Naive thymus-derived CD4-positive, alpha-beta T cell (primary cell): ENCODE measurements around the gene BAZ1B. TPM values are rescaled to one million over a fixed set of nuclear protein-coding genes. Genes with fewer than 3 reads are reported as not detected.
A peak's percentile ranks its signal among the peaks of the same experiment; 100 is the strongest.
"Not testable (repeated sequence)": the region's sequence is repeated elsewhere in the genome, so short reads cannot be mapped to it uniquely, and the experiment has no call there.

Experiments
- ATAC-seq: fragments of 150-1000 bp; cut with Tn5 transposase; 2 replicates; pipeline ENCODE4 v1.10.0; 2021; ENCODE audit warnings: mild to moderate bottlenecking, moderate library complexity
- CTCF ChIA-PET: fragments of 350-600 bp; sonication (Branson Sonifier 250); formaldehyde crosslinking; loops from one replicate; lab custom pipeline; 2021; ENCODE audit warnings: antibody characterized with exemption; lab: Charles Lee
- POLR2A ChIA-PET: fragments of 350-600 bp; sonication (Branson Sonifier 250); formaldehyde crosslinking; loops from one replicate; lab custom pipeline; 2021; ENCODE audit warnings: antibody characterized with exemption, inconsistent platforms; lab: Charles Lee
- DNase-seq, 9 donors: peaks; one replicate each; pipeline versions ENCODE4 v3.0.0 to v3.0.0-alpha.2; 2020 to 2022; ENCODE audit warnings: mixed read lengths in 1 of 9
- H3K27ac ChIP-seq: one replicate; pipeline ENCODE4 v1.7.0; 2013; ENCODE audit warnings: mild to moderate bottlenecking, low read depth, low read length, moderate library complexity
- H3K27me3 ChIP-seq, 2 donors: one replicate each; pipeline ENCODE4 v1.7.0; 2013; ENCODE audit warnings: low read length in 2 of 2, mild to moderate bottlenecking in 2 of 2, moderate library complexity in 2 of 2; ENCODE audit not compliant: control insufficient read depth in 2 of 2, insufficient read depth in 2 of 2
- H3K36me3 ChIP-seq, 3 experiments: 1 replicate in 2 of 3; 2 replicates in 1 of 3; pipeline ENCODE4 v1.7.0; 2013; ENCODE audit warnings: low read length in 3 of 3, mild to moderate bottlenecking in 3 of 3, moderate library complexity in 1 of 3; ENCODE audit not compliant: insufficient read depth in 3 of 3, control insufficient read depth in 2 of 3
- H3K4me1 ChIP-seq, 2 donors: one replicate each; pipeline ENCODE4 v1.7.0; 2013; ENCODE audit warnings: low read length in 2 of 2, mild to moderate bottlenecking in 2 of 2, moderate library complexity in 1 of 2; ENCODE audit not compliant: control insufficient read depth in 2 of 2, insufficient read depth in 2 of 2
- H3K4me3 ChIP-seq: 2 replicates; pipeline ENCODE4 v1.7.0; 2013; ENCODE audit warnings: mild to moderate bottlenecking, low read length
- H3K9me3 ChIP-seq, 3 experiments: 1 replicate in 2 of 3; 2 replicates in 1 of 3; pipeline ENCODE4 v1.7.0; 2013; ENCODE audit warnings: low read length in 3 of 3; ENCODE audit not compliant: control insufficient read depth in 2 of 3
- H3K27ac Mint-ChIP-seq, 9 donors: one replicate each; pipeline ENCODE4 v1.8.0; 2020 to 2022; ENCODE audit warnings: mixed read lengths in 9 of 9, mild to moderate bottlenecking in 8 of 9, moderate library complexity in 5 of 9, inconsistent platforms in 2 of 9
- H3K27me3 Mint-ChIP-seq, 5 donors: one replicate each; pipeline ENCODE4 v1.8.0; 2021 to 2022; ENCODE audit warnings: mixed read lengths in 5 of 5, mild to moderate bottlenecking in 1 of 5
- H3K36me3 Mint-ChIP-seq, 5 donors: one replicate each; pipeline ENCODE4 v1.8.0; 2020 to 2022; ENCODE audit warnings: mixed read lengths in 5 of 5, mild to moderate bottlenecking in 3 of 5, inconsistent platforms in 1 of 5
- H3K4me1 Mint-ChIP-seq, 7 donors: one replicate each; pipeline ENCODE4 v1.8.0; 2020 to 2022; ENCODE audit warnings: mixed read lengths in 7 of 7, mild to moderate bottlenecking in 3 of 7, inconsistent platforms in 1 of 7
- H3K4me3 Mint-ChIP-seq, 10 donors: one replicate each; pipeline ENCODE4 v1.8.0; 2020 to 2022; ENCODE audit warnings: mild to moderate bottlenecking in 10 of 10, mixed read lengths in 10 of 10, moderate library complexity in 6 of 10, inconsistent platforms in 2 of 10
- H3K9me3 Mint-ChIP-seq, 11 donors: one replicate each; pipeline ENCODE4 v1.8.0; 2020 to 2022; ENCODE audit warnings: mixed read lengths in 11 of 11, mild to moderate bottlenecking in 4 of 11, inconsistent platforms in 1 of 11, moderate library complexity in 1 of 11
- intact Hi-C, 2 donors: fragments of 100-400 bp; cut with micrococcal nuclease; formaldehyde crosslinking; loops; one replicate each; pipeline ENCODE4 v1.15.1; 2023
- polyA plus RNA-seq, 2 donors: library from polyadenylated mRNA; unstranded; fragments of 300-500 nt; fragmentation: Illumina TruSeq; gene quantifications; one replicate each; pipeline ENCODE4 v1.2.3, GENCODE V29; 2021
- total RNA-seq, 6 experiments: library from RNA in 5 of 6; stranded (reverse) in 5 of 6; gene quantifications; 1 replicate in 5 of 6; 2 replicates in 1 of 6; pipeline ENCODE4 v1.2.3 and lab custom pipeline; 2021 to 2026

Gene BAZ1B
- total and polyA plus RNA-seq, 7 experiments from 2014 or later: 14.7 to 90.3 (median 47.1) TPM

DNA sequence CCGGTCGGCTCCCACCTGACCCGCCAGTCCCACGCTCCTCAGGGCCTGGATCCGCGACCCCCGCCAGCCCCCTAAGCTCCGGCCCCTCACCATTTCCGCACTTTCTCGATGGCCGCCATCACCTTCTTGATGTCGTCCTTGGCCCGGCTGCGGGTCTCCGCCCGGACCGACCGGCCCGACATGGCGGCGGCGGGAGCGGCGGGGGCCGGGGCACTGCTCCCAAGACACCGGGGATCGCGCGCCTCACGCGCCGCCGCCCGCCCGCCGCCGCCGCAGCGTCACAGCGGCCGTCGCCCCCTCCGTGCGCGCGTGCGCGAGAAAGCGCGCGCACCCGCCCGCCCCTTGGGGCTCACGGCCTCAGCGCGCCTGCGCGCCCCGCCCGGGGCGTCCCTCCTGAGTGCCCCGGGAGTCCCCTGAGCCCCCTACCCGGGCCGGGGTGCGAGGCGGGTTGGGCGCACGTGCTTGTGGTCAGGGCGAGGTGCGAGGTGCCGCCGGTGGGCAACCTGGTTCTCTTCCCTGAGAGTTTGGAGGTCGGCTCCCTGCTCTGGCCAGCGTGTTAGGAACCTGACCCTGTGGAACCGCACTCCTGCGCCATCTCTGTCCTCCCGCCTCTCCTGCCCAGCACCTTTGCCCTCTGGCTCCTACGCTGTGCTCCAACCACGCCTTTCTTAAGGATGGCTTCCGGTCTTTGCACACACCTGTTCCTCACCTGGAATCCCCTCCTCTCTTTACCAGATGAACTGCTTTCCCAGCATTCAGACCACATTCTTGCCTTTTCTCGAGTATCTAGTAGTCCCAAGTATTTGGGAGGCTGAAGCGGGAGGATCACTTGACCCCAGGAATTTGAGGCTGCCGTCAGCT is 35.5 kb upstream of the BAZ1B start, which contains the start of gene BCL7B:
Gene BCL7B, minus strand, starts transcription at position 294 of the 861 bp plus-strand sequence. Its CDS starts 112 bp downstream, at position 182.
- DNase-seq: peak; percentile 74 to 88 (median 84)
- intact Hi-C loops: loop anchor here (1.0 to 10.0 kb wide), 8 partner anchors 21 to 1967 kb away; partner anchors contain the start of genes ABHD11 (in 2 of the 2), BAZ1B (in 2 of the 2), POM121 (in 1 of the 2) and RFC2 (in 1 of the 2)
- ATAC-seq: peak; percentile 77
- Histone ChIP-seq H3K4me1 (peaks cover 17 to 23% of the 10 kb centered on the region in 2 donors), H3K9me3 (no peaks in the 10 kb centered on the region), H3K4me3 (peak within 1 kb of the TSS; percentile 81), H3K36me3 (peaks cover 0 to 4% (median 4%) of the 10 kb centered on the region in 3 experiments), H3K27me3 (no peaks in the 10 kb centered on the region), H3K27ac (peak within 1 kb of the TSS; percentile 100)
- Mint-ChIP-seq H3K36me3 (peaks cover 0 to 7% (median 3%) of the 10 kb centered on the region in 5 donors), H3K4me3 (peak within 1 kb of the TSS; percentile 88 to 99 (median 94)), H3K27me3 (peaks cover 0 to 2% (median 0%) of the 10 kb centered on the region in 5 donors), H3K9me3 (peaks cover 0 to 4% (median 0%) of the 10 kb centered on the region in 11 donors), H3K27ac (peak within 1 kb of the TSS; percentile 93 to 99 (median 98)), H3K4me1 (peaks cover 18 to 38% (median 30%) of the 10 kb centered on the region in 7 donors)
- POLR2A ChIA-PET: interaction anchor here (0.6 to 4.4 kb wide), 10 partner anchors 8 to 71 kb away, joined by 3 to 46 read pairs (median 6); partner anchors contain the start of genes BAZ1B and TBL2
- CTCF ChIA-PET: no interaction called here

DNA sequence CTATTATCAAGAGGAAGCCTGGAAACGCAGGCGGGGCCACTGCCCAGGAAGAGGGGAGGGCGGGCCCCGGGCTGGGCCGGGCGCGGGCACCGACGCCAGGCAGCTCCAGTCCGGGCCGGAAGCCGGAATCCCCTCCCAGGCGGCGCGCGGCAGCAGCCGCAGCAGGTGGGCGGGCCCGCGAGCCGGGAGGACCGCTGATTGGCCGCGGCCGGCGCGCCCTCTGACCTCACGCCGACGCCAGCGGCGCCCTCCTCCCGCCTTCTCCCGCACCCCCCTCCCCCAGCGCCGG is 35.0 kb upstream of the BAZ1B start:
- Mint-ChIP-seq H3K9me3 (peaks cover 0 to 4% (median 0%) of the 10 kb centered on the region in 11 donors), H3K27ac (peak overlapping the region; percentile 92 to 98 (median 95)), H3K4me1 (peaks cover 24 to 41% (median 33%) of the 10 kb centered on the region in 7 donors), H3K36me3 (peaks cover 0 to 10% (median 4%) of the 10 kb centered on the region in 5 donors), H3K27me3 (no peaks in the 10 kb centered on the region), H3K4me3 (peak overlapping the region; percentile 88 to 97 (median 93))
- no peaks in the 10 kb centered on the region for H3K9me3 ChIP-seq
- ChIA-PET CTCF (no interaction called here), POLR2A (interaction anchor here (0.6 to 4.4 kb wide), 9 partner anchors 9 to 75 kb away, joined by 3 to 46 read pairs (median 4); partner anchors contain the start of genes BAZ1B and TBL2)
- H3K27ac ChIP-seq: peak overlapping the region; percentile 100
- H3K27me3 ChIP-seq: no peaks in the 10 kb centered on the region
- peak overlapping the region; percentile 81 for H3K4me3 ChIP-seq
- intact Hi-C loops: loop anchor here (1.0 to 10.0 kb wide), 8 partner anchors 21 to 1968 kb away; partner anchors contain the start of genes ABHD11 (in 2 of the 2), BAZ1B (in 2 of the 2), POM121 (in 1 of the 2) and RFC2 (in 1 of the 2)
- peaks cover 17 to 23% of the 10 kb centered on the region in 2 donors for H3K4me1 ChIP-seq
- peaks cover 0 to 10% (median 4%) of the 10 kb centered on the region in 3 experiments for H3K36me3 ChIP-seq
- DNase-seq: peak; percentile 86 to 95 (median 91)
- ATAC-seq: peak; percentile 93

DNA sequence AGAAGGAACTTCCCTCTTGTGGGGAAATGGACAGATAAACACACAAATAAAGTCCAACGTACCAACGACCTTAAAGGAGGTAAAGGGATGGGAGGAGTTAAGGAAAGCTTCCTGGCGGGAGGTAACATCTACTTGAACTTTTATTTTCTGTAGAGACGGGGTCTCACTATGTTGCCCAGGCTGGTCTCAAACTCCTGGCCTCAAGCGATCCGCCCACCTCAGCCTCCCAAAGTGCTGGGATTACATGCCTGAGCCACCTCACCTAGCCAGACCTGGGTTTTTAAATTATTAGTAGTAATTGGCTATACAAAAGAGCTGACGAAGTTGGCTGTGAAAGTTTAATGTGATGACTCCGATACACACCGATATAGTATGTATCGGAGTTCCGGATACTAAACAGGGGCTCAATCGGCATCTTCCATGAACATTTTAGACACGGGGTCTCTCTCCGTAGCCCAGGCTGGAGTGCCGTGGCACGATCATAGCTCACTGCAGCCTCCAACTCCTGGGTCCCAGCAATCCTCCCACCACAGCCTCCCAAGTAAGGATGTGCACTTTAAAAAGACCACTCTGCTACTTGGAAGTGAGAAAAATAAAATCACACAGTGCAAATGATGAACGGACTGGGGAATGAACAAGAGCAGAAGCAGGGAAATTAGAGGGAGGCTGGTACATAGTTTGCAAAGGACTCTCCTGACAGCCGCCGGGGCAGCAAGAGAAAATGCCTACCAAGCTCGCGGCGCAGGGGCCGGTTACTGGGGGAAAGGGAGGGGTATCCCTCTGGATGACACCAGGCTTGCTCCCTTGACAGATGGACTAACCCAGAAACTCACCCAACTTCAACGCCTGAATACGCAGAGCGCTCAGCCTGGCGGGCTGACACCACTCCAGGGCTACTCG is 34.4 kb upstream of the BAZ1B start:
- Mint-ChIP-seq H3K4me3 (peak overlapping the region; percentile 88 to 97 (median 93)), H3K27me3 (no peaks in the 10 kb centered on the region), H3K36me3 (peaks cover 0 to 12% (median 7%) of the 10 kb centered on the region in 5 donors), H3K4me1 (peaks cover 24 to 43% (median 33%) of the 10 kb centered on the region in 7 donors), H3K9me3 (peaks cover 0 to 4% (median 0%) of the 10 kb centered on the region in 11 donors), H3K27ac (peak overlapping the region; percentile 79 to 98 (median 95))
- Histone ChIP-seq H3K27ac (peak overlapping the region; percentile 100), H3K9me3 (no peaks in the 10 kb centered on the region), H3K4me1 (peaks cover 17 to 23% of the 10 kb centered on the region in 2 donors), H3K4me3 (peak overlapping the region; percentile 81), H3K27me3 (no peaks in the 10 kb centered on the region), H3K36me3 (peaks cover 0 to 16% (median 4%) of the 10 kb centered on the region in 3 experiments)
- ChIA-PET CTCF (no interaction called here), POLR2A (interaction anchor here (0.6 to 4.4 kb wide), 11 partner anchors 9 to 121 kb away, joined by 3 to 46 read pairs (median 4); partner anchors contain the start of genes BAZ1B and TBL2)
- DNase-seq (no peak), ATAC-seq (no peak)
- intact Hi-C loops: loop anchor here (1.0 to 10.0 kb wide), 8 partner anchors 22 to 1968 kb away; partner anchors contain the start of genes ABHD11 (in 2 of the 2), BAZ1B (in 2 of the 2), POM121 (in 1 of the 2) and RFC2 (in 1 of the 2)

DNA sequence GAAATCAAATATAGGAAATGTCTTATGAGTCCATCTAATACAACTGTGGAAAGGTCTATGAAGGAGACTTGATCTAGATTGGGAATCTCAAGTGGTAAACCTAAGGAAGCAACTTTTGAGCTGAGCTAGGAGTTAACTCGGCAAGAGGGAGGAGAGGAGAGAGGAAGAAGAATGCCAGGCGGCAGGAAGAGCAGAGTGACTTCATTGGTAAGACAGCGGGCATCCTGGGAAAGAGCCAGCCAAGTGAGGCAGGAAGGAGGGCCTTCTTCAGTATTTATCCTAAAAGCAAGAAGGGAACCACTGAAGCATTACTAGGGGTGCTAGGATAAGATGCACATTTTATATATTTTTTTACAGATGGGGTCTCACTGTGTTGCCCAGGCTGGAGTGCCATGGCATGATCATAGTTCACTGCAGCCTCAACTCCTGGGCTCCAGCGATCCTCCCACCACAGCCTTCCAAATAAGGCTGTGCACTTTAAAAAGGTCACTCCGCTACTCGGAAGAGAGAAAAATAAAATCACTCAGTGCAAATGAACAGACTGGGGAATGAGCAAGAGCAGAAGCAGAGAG is 33.4 kb upstream of the BAZ1B start:
- peaks cover 27 to 50% (median 37%) of the 10 kb centered on the region in 7 donors for H3K4me1 Mint-ChIP-seq
- H3K4me3 ChIP-seq: peak overlapping the region; percentile 81
- no peak for ATAC-seq
- peak overlapping the region; percentile 100 for H3K27ac ChIP-seq
- no peaks in the 10 kb centered on the region for H3K9me3 ChIP-seq
- H3K27me3 ChIP-seq: no peaks in the 10 kb centered on the region
- POLR2A ChIA-PET: interaction anchor here (0.6 to 4.4 kb wide), 4 partner anchors 10 to 122 kb away, joined by 3 to 46 read pairs (median 12); partner anchors contain the start of gene BAZ1B
- no peaks in the 10 kb centered on the region for H3K27me3 Mint-ChIP-seq
- intact Hi-C loops: loop anchor here (5.0 to 10.0 kb wide), 3 partner anchors 631 to 1969 kb away; partner anchors contain the start of genes POM121 (in 1 of the 2) and RFC2 (in 1 of the 2)
- no peak for DNase-seq
- peaks cover 0 to 23% (median 4%) of the 10 kb centered on the region in 3 experiments for H3K36me3 ChIP-seq
- H3K4me3 Mint-ChIP-seq: peak overlapping the region; percentile 88 to 97 (median 93)
- H3K27ac Mint-ChIP-seq: peak overlapping the region; percentile 79 to 98 (median 95)
- H3K36me3 Mint-ChIP-seq: peaks cover 0 to 17% (median 10%) of the 10 kb centered on the region in 5 donors
- CTCF ChIA-PET: no interaction called here
- H3K9me3 Mint-ChIP-seq: peaks cover 0 to 4% (median 0%) of the 10 kb centered on the region in 11 donors
- peaks cover 17 to 23% of the 10 kb centered on the region in 2 donors for H3K4me1 ChIP-seq

DNA sequence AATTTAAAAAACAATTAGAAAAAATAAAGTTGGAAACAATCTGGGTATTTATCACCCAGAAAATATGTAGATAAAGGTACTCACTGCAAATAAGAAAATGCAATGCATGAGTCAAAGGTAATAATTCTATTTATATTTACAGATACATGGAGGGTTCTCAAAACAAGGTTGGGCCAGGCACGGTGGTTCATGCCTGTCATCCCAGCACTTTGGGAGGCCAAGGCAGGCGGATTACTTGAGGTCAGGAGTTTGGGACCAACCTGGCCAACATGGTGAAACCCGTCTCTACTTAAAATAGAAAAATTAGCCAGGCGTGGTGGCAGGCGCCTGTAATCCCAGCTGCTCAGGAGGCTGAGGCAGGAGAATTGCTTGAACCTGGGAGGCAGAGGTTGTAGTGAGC is 28.0 kb upstream of the BAZ1B start:
- H3K4me3 ChIP-seq, H3K27ac ChIP-seq, H3K4me1 ChIP-seq, H3K27me3 Mint-ChIP-seq, ATAC-seq, DNase-seq, H3K27me3 ChIP-seq, H3K9me3 Mint-ChIP-seq, CTCF ChIA-PET, H3K9me3 ChIP-seq: not testable (repeated sequence)
- H3K36me3 ChIP-seq: peaks cover 0 to 53% (median 7%) of the 10 kb centered on the region in 3 experiments
- peaks cover 5 to 24% (median 14%) of the 10 kb centered on the region in 5 donors for H3K36me3 Mint-ChIP-seq
- H3K27ac Mint-ChIP-seq: peak overlapping the region in 1 of 9 donors; percentile 29
- H3K4me1 Mint-ChIP-seq: peaks cover 29 to 67% (median 46%) of the 10 kb centered on the region in 7 donors
- peak overlapping the region in 1 of 10 donors; percentile 27 for H3K4me3 Mint-ChIP-seq
- intact Hi-C loops: loop anchor here in 1 of 2 donors (10.0 kb wide), 2 partner anchors 625 to 1975 kb away; partner anchors contain the start of gene POM121
- POLR2A ChIA-PET: interaction anchor here (0.7 to 0.9 kb wide), 2 partner anchors 9 to 25 kb away, joined by 3 to 4 read pairs; no protein-coding TSS in a partner anchor
